Measurements from ENCODE around the gene CDK10.

The CDK10 gene

GRCh38 chr16:89732918-89733242 is 46.4 kb downstream of the CDK10 start:
- Histone ChIP-seq H3K9me3 (ENCODE audit: control insufficient read depth, low read length) (no peaks in the 10 kb centered on the region), H3K36me3 (ENCODE audit: control insufficient read depth, insufficient read depth, low read length) (peaks cover 85% of the 10 kb centered on the region), H3K27ac (ENCODE audit: insufficient read depth, low read length, poor library complexity, severe bottlenecking) (no peak overlapping the region), H3K4me1 (ENCODE audit: control insufficient read depth, insufficient read depth, low read length, poor library complexity, severe bottlenecking) (peaks cover 48% of the 10 kb centered on the region), H3K27me3 (replicated peaks; ENCODE audit: control insufficient read depth, insufficient read depth, low read length, poor library complexity, severe bottlenecking) (no peaks in the 10 kb centered on the region), H3K4me3 (ENCODE audit: insufficient read depth, low read depth, low read length, poor library complexity, severe bottlenecking) (no peak overlapping the region)
- DNase-seq = no peak

- Histone ChIP-seq H3K4me3 (ENCODE audit: insufficient read depth, low read depth, low read length, poor library complexity, severe bottlenecking) (no peak overlapping the region), H3K4me1 (ENCODE audit: control insufficient read depth, insufficient read depth, low read length, poor library complexity, severe bottlenecking) (peaks cover 52% of the 10 kb centered on the region), H3K36me3 (ENCODE audit: control insufficient read depth, insufficient read depth, low read length) (peaks cover 85% of the 10 kb centered on the region), H3K27ac (ENCODE audit: insufficient read depth, low read length, poor library complexity, severe bottlenecking) (no peak overlapping the region), H3K9me3 (ENCODE audit: control insufficient read depth, low read length) (no peaks in the 10 kb centered on the region), H3K27me3 (replicated peaks; ENCODE audit: control insufficient read depth, insufficient read depth, low read length, poor library complexity, severe bottlenecking) (no peaks in the 10 kb centered on the region)
- no peak for DNase-seq
Measured at GRCh38 chr16:89733322-89733721, 46.8 kb downstream of the CDK10 start.

- peaks cover 53% of the 10 kb centered on the region for H3K4me1 ChIP-seq (ENCODE audit: control insufficient read depth, insufficient read depth, low read length, poor library complexity, severe bottlenecking)
- H3K9me3 ChIP-seq (ENCODE audit: control insufficient read depth, low read length) = no peaks in the 10 kb centered on the region
- H3K27me3 ChIP-seq (replicated peaks; ENCODE audit: control insufficient read depth, insufficient read depth, low read length, poor library complexity, severe bottlenecking) = no peaks in the 10 kb centered on the region
- no peak for DNase-seq
- no peak overlapping the region for H3K27ac ChIP-seq (ENCODE audit: insufficient read depth, low read length, poor library complexity, severe bottlenecking)
- H3K36me3 ChIP-seq (ENCODE audit: control insufficient read depth, insufficient read depth, low read length) = peaks cover 86% of the 10 kb centered on the region
- H3K4me3 ChIP-seq (ENCODE audit: insufficient read depth, low read depth, low read length, poor library complexity, severe bottlenecking) = no peak overlapping the region
Measured at GRCh38 chr16:89733792-89734191, 47.3 kb downstream of the CDK10 start.

DNA sequence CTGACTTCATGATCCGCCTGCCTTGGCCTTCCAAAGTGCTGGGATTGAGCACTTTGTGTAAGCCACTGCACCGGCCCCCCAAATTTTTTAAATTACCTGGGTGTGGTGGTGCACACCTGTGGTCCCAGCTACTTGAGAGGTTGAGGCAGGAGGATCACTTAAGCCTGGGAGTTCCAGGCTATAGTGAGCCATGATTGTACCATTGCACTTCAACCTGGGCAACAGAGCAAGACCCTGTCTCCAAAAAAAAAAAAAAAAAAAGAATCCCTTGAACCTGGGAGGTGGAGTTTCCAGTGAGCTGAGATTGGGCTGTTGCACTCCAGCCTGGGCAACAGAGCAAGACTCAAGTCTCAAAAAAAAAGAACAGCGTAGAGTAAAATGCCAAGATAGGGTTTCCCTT is 50.1 kb downstream of the CDK10 start:
- no peaks in the 10 kb centered on the region for H3K27me3 ChIP-seq (replicated peaks; ENCODE audit: control insufficient read depth, insufficient read depth, low read length, poor library complexity, severe bottlenecking)
- no peak for DNase-seq
- no peak overlapping the region for H3K4me3 ChIP-seq (ENCODE audit: insufficient read depth, low read depth, low read length, poor library complexity, severe bottlenecking)
- peaks cover 75% of the 10 kb centered on the region for H3K36me3 ChIP-seq (ENCODE audit: control insufficient read depth, insufficient read depth, low read length)
- no peaks in the 10 kb centered on the region for H3K9me3 ChIP-seq (ENCODE audit: control insufficient read depth, low read length)
- H3K4me1 ChIP-seq (ENCODE audit: control insufficient read depth, insufficient read depth, low read length, poor library complexity, severe bottlenecking) = peaks cover 34% of the 10 kb centered on the region
- H3K27ac ChIP-seq (ENCODE audit: insufficient read depth, low read length, poor library complexity, severe bottlenecking) = no peak overlapping the region

GRCh38 chr16:89737341-89738071 is 51.0 kb downstream of the CDK10 start:
- H3K27ac ChIP-seq (ENCODE audit: insufficient read depth, low read length, poor library complexity, severe bottlenecking) = peak overlapping the region; percentile 11
- H3K4me1 ChIP-seq (ENCODE audit: control insufficient read depth, insufficient read depth, low read length, poor library complexity, severe bottlenecking) = peaks cover 32% of the 10 kb centered on the region
- no peaks in the 10 kb centered on the region for H3K9me3 ChIP-seq (ENCODE audit: control insufficient read depth, low read length)
- H3K36me3 ChIP-seq (ENCODE audit: control insufficient read depth, insufficient read depth, low read length) = peaks cover 65% of the 10 kb centered on the region
- H3K27me3 ChIP-seq (replicated peaks; ENCODE audit: control insufficient read depth, insufficient read depth, low read length, poor library complexity, severe bottlenecking) = no peaks in the 10 kb centered on the region
- peak; percentile 24 to 36 (median 34) for DNase-seq
- H3K4me3 ChIP-seq (ENCODE audit: insufficient read depth, low read depth, low read length, poor library complexity, severe bottlenecking) = no peak overlapping the region

GRCh38 chr16:89738072-89738377 is 51.5 kb downstream of the CDK10 start:
- no peak overlapping the region for H3K4me3 ChIP-seq (ENCODE audit: insufficient read depth, low read depth, low read length, poor library complexity, severe bottlenecking)
- H3K27me3 ChIP-seq (replicated peaks; ENCODE audit: control insufficient read depth, insufficient read depth, low read length, poor library complexity, severe bottlenecking) = no peaks in the 10 kb centered on the region
- peaks cover 60% of the 10 kb centered on the region for H3K36me3 ChIP-seq (ENCODE audit: control insufficient read depth, insufficient read depth, low read length)
- H3K9me3 ChIP-seq (ENCODE audit: control insufficient read depth, low read length) = no peaks in the 10 kb centered on the region
- no peak for DNase-seq
- H3K4me1 ChIP-seq (ENCODE audit: control insufficient read depth, insufficient read depth, low read length, poor library complexity, severe bottlenecking) = peaks cover 31% of the 10 kb centered on the region
- no peak overlapping the region for H3K27ac ChIP-seq (ENCODE audit: insufficient read depth, low read length, poor library complexity, severe bottlenecking)

- H3K36me3 ChIP-seq (ENCODE audit: control insufficient read depth, insufficient read depth, low read length) = peaks cover 53% of the 10 kb centered on the region
- H3K27ac ChIP-seq (ENCODE audit: insufficient read depth, low read length, poor library complexity, severe bottlenecking) = no peak overlapping the region
- H3K4me1 ChIP-seq (ENCODE audit: control insufficient read depth, insufficient read depth, low read length, poor library complexity, severe bottlenecking) = peaks cover 31% of the 10 kb centered on the region
- no peaks in the 10 kb centered on the region for H3K9me3 ChIP-seq (ENCODE audit: control insufficient read depth, low read length)
- no peaks in the 10 kb centered on the region for H3K27me3 ChIP-seq (replicated peaks; ENCODE audit: control insufficient read depth, insufficient read depth, low read length, poor library complexity, severe bottlenecking)
- DNase-seq = no peak
- no peak overlapping the region for H3K4me3 ChIP-seq (ENCODE audit: insufficient read depth, low read depth, low read length, poor library complexity, severe bottlenecking)
Measured at GRCh38 chr16:89738538-89739317, 52.2 kb downstream of the CDK10 start.

DNA sequence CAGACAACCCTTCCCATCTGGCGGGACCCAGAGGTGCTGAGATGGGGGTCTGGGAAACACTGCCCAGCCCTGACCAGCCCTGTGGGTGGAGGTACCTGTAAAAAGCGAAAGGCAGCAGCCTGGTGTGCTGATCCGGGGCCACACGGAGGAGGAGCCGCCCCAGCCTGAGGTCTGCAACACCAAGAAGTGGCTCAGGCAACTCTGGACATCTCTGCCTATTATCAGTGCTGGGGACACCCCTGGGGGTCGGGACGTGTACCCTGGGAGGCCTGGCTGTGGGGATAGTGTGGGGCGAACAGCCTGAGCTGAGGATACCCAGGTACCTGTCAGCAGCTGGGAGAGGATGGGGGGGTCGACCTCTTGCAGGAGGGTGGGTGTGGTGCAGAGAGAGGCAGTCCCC is 52.9 kb downstream of the CDK10 start:
- H3K4me1 ChIP-seq (ENCODE audit: control insufficient read depth, insufficient read depth, low read length, poor library complexity, severe bottlenecking) = peaks cover 31% of the 10 kb centered on the region
- H3K27me3 ChIP-seq (replicated peaks; ENCODE audit: control insufficient read depth, insufficient read depth, low read length, poor library complexity, severe bottlenecking) = no peaks in the 10 kb centered on the region
- no peaks in the 10 kb centered on the region for H3K9me3 ChIP-seq (ENCODE audit: control insufficient read depth, low read length)
- H3K27ac ChIP-seq (ENCODE audit: insufficient read depth, low read length, poor library complexity, severe bottlenecking) = no peak overlapping the region
- H3K4me3 ChIP-seq (ENCODE audit: insufficient read depth, low read depth, low read length, poor library complexity, severe bottlenecking) = no peak overlapping the region
- DNase-seq = no peak
- peaks cover 46% of the 10 kb centered on the region for H3K36me3 ChIP-seq (ENCODE audit: control insufficient read depth, insufficient read depth, low read length)

DNA sequence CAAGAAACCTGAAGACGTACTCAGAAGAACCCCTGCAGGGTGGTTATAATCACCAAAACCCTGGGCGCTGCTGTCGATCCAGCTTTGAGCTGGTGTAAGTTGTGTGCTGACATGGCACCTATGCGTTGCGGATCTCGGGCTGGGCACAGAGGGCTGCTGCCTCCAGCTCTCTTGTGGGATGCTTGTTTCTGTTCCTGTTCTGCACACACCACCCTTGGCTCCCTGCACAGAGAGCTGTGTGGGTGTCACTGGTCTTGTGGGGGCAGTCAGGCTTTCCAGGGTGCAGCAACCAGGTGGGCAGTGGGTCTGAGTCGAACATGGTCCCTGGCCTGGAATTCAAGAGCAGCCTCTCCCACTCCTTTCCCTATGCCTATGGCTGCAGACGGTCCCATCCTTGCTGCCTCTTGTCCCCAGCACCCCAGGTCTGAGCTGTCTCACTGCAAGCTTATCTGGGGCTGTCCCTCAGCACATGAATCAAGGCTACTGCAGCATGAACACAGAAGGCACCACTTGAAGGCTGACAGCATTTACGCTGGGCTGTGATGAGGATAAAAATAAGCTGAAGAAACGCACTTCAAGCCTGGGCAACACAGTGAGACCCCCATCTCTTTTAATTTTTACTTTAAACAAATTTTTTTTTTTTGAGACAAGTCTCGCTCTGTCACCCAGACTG is 55.0 kb downstream of the CDK10 start:
- Histone ChIP-seq H3K4me1 (ENCODE audit: control insufficient read depth, insufficient read depth, low read length, poor library complexity, severe bottlenecking) (peaks cover 19% of the 10 kb centered on the region), H3K4me3 (ENCODE audit: insufficient read depth, low read depth, low read length, poor library complexity, severe bottlenecking) (no peak overlapping the region), H3K9me3 (ENCODE audit: control insufficient read depth, low read length) (no peaks in the 10 kb centered on the region), H3K36me3 (ENCODE audit: control insufficient read depth, insufficient read depth, low read length) (peaks cover 32% of the 10 kb centered on the region), H3K27me3 (replicated peaks; ENCODE audit: control insufficient read depth, insufficient read depth, low read length, poor library complexity, severe bottlenecking) (no peaks in the 10 kb centered on the region), H3K27ac (ENCODE audit: insufficient read depth, low read length, poor library complexity, severe bottlenecking) (no peak overlapping the region)
- DNase-seq = no peak

DNA sequence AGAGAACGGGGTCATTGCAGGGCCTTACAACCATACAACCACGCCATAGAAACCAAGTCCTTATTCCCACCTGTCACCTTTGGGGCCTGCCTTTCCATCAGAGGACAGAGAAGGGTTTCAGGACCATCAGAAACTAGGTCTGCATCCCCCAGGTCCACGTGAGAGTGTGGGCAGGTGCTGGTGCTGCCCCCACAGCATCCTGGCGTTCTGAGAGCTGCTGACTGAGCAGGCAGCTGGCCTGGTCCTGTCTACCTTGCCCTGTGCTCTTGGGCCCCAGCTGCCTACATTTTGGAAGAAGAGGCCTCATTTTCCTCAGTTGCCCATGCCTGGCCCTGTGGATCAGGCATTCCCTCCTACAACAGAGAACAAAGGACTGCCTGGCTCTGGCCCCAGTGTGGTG is 56.5 kb downstream of the CDK10 start:
- H3K27me3 ChIP-seq (replicated peaks; ENCODE audit: control insufficient read depth, insufficient read depth, low read length, poor library complexity, severe bottlenecking) = no peaks in the 10 kb centered on the region
- no peak overlapping the region for H3K27ac ChIP-seq (ENCODE audit: insufficient read depth, low read length, poor library complexity, severe bottlenecking)
- H3K36me3 ChIP-seq (ENCODE audit: control insufficient read depth, insufficient read depth, low read length) = peaks cover 26% of the 10 kb centered on the region
- no peak overlapping the region for H3K4me3 ChIP-seq (ENCODE audit: insufficient read depth, low read depth, low read length, poor library complexity, severe bottlenecking)
- H3K4me1 ChIP-seq (ENCODE audit: control insufficient read depth, insufficient read depth, low read length, poor library complexity, severe bottlenecking) = peaks cover 5% of the 10 kb centered on the region
- DNase-seq = no peak
- no peaks in the 10 kb centered on the region for H3K9me3 ChIP-seq (ENCODE audit: control insufficient read depth, low read length)

Measured in effector memory CD4-positive, alpha-beta T cell (primary cell).